Endothelial cell (in vitro differentiated cells): ENCODE data around the gene B4GALNT3. TPM values are rescaled to one million over a fixed set of nuclear protein-coding genes. Genes with fewer than 3 reads are reported as not detected.

Source experiments
- DNase-seq: peaks from one replicate; pipeline ENCODE4 v3.0.0; 2021; ENCODE audit warnings: low spot score
- H3K27ac Mint-ChIP-seq: one replicate; pipeline ENCODE4 v1.8.0; 2021; ENCODE audit warnings: mixed read lengths, inconsistent platforms; ENCODE audit not compliant: unreplicated experiment
- H3K27me3 Mint-ChIP-seq: one replicate; pipeline ENCODE4 v1.8.0; 2021; ENCODE audit warnings: mild to moderate bottlenecking, moderate library complexity, mixed read lengths, inconsistent platforms; ENCODE audit not compliant: unreplicated experiment
- H3K36me3 Mint-ChIP-seq: one replicate; pipeline ENCODE4 v1.8.0; 2021; ENCODE audit warnings: mild to moderate bottlenecking, low read depth, mixed read lengths, inconsistent platforms; ENCODE audit not compliant: unreplicated experiment
- H3K4me1 Mint-ChIP-seq: one replicate; pipeline ENCODE4 v1.8.0; 2021; ENCODE audit warnings: mild to moderate bottlenecking, mixed read lengths, inconsistent platforms; ENCODE audit not compliant: unreplicated experiment
- H3K4me3 Mint-ChIP-seq: one replicate; pipeline ENCODE4 v1.8.0; 2021; ENCODE audit warnings: mild to moderate bottlenecking, mixed read lengths, inconsistent platforms; ENCODE audit not compliant: unreplicated experiment
- H3K9me3 Mint-ChIP-seq: one replicate; pipeline ENCODE4 v1.8.0; 2021; ENCODE audit warnings: mixed read lengths, inconsistent platforms; ENCODE audit not compliant: unreplicated experiment
- total RNA-seq: library from RNA; stranded (reverse); fragmentation: NEBNext Ultra II Directional; extraction: Animal tissue kit (Norgen Biotek cat#: 25700); gene quantifications from one replicate; pipeline ENCODE4 v1.2.1, GENCODE V29; 2021; ENCODE audit not compliant: unreplicated experiment
- TF ChIP-seq, protein P1 (sequence below): fragments of 200-600 bp; sonication (generic); IDR thresholded peaks from one replicate; pipeline ENCODE4 v1.5.0; 2021; ENCODE audit warnings: antibody characterized with exemption; ENCODE audit not compliant: unreplicated experiment

The B4GALNT3 gene
- total RNA-seq, 1 donor from 2014 or later: 4.2 TPM

GRCh38 chr12:473863-474577 lies 14.3 kb downstream of the B4GALNT3 start:
- peak overlapping the region; percentile 11 for H3K27ac Mint-ChIP-seq

GRCh38 chr12:475286-475685 lies 15.5 kb downstream of the B4GALNT3 start:
- no peaks in the 10 kb centered on the region for H3K9me3 Mint-ChIP-seq
- H3K27me3 Mint-ChIP-seq: peaks cover 3% of the 10 kb centered on the region
- no peak overlapping the region for H3K4me3 Mint-ChIP-seq
- peaks cover 17% of the 10 kb centered on the region for H3K4me1 Mint-ChIP-seq
- DNase-seq: no peak
- no peak overlapping the region for H3K27ac Mint-ChIP-seq
- TF ChIP-seq, protein P1, sequence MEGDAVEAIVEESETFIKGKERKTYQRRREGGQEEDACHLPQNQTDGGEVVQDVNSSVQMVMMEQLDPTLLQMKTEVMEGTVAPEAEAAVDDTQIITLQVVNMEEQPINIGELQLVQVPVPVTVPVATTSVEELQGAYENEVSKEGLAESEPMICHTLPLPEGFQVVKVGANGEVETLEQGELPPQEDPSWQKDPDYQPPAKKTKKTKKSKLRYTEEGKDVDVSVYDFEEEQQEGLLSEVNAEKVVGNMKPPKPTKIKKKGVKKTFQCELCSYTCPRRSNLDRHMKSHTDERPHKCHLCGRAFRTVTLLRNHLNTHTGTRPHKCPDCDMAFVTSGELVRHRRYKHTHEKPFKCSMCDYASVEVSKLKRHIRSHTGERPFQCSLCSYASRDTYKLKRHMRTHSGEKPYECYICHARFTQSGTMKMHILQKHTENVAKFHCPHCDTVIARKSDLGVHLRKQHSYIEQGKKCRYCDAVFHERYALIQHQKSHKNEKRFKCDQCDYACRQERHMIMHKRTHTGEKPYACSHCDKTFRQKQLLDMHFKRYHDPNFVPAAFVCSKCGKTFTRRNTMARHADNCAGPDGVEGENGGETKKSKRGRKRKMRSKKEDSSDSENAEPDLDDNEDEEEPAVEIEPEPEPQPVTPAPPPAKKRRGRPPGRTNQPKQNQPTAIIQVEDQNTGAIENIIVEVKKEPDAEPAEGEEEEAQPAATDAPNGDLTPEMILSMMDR: no peak
- no peaks in the 10 kb centered on the region for H3K36me3 Mint-ChIP-seq

More at GRCh38 chr12:473863-474577, 14.3 kb downstream of the B4GALNT3 start:
- Mint-ChIP-seq H3K4me3 (no peak overlapping the region), H3K4me1 (peaks cover 17% of the 10 kb centered on the region), H3K36me3 (no peaks in the 10 kb centered on the region), H3K27me3 (peaks cover 1% of the 10 kb centered on the region), H3K9me3 (no peaks in the 10 kb centered on the region)
- TF ChIP-seq, protein P1: no peak
- DNase-seq: no peak

DNA sequence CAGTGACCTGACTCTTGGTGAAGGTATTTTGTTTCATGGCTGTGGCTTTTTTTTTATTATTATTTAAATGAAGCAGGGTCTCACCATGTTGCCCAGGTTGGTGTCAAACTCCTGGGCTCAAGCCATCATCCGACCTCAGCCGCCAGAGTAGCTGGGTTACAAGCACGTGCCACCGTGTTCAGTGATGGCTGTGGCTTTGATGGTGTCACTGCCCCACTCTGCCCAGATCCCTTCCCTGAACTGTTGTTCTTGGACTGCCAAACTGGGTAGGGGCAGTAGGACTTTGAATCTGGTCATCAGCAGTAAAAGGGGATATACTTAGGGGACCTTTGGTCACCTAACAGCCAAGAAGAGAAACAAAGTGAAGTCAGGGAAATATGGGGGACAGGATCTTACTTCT lies 19.4 kb downstream of the B4GALNT3 start:
- Mint-ChIP-seq H3K36me3 (no peaks in the 10 kb centered on the region), H3K9me3 (no peaks in the 10 kb centered on the region), H3K4me1 (peaks cover 8% of the 10 kb centered on the region), H3K27ac (no peak overlapping the region), H3K27me3 (peaks cover 3% of the 10 kb centered on the region), H3K4me3 (no peak overlapping the region)
- DNase-seq: no peak
- TF ChIP-seq, protein P1: no peak

- no peak overlapping the region for H3K27ac Mint-ChIP-seq
- no peaks in the 10 kb centered on the region for H3K36me3 Mint-ChIP-seq
- H3K4me3 Mint-ChIP-seq: no peak overlapping the region
- H3K4me1 Mint-ChIP-seq: peaks cover 3% of the 10 kb centered on the region
- H3K9me3 Mint-ChIP-seq: no peaks in the 10 kb centered on the region
- DNase-seq: no peak
- TF ChIP-seq, protein P1: no peak
- peaks cover 1% of the 10 kb centered on the region for H3K27me3 Mint-ChIP-seq
Measured at GRCh38 chr12:480831-481816, 21.4 kb downstream of the B4GALNT3 start.
